H1 (cell line): Measurements from ENCODE around the gene IQCM. TPM values are rescaled to one million over a fixed set of nuclear protein-coding genes. Genes with fewer than 3 reads are reported as not detected.
A peak's percentile ranks its signal among the peaks of the same experiment; 100 is the strongest.

Experiments used
- CTCF ChIA-PET: fragments of 300-600 bp; sonication (Branson Sonifier 250); formaldehyde crosslinking; loops from one replicate; lab custom pipeline; 2021; ENCODE audit not compliant: partially characterized antibody; lab: Charles Lee
- POLR2A ChIA-PET: fragments of 300-600 bp; sonication (Branson Sonifier 250); formaldehyde crosslinking; loops from one replicate; lab custom pipeline; 2021; ENCODE audit warnings: inconsistent platforms; ENCODE audit not compliant: partially characterized antibody; lab: Charles Lee
- DNase-seq, 2 experiments: peaks; one replicate each; pipeline versions ENCODE4 v3.0.0 to v3.0.0-alpha.2; 2010 to 2022; ENCODE audit warnings: low spot score in 2 of 2, low read depth in 1 of 2, mixed read lengths in 1 of 2
- FAIRE-seq: peaks from 2 replicates; lab custom pipeline; 2011; peaks lifted over from hg19 to GRCh38; lab: Jason Lieb, UNC
- H2AFZ ChIP-seq: 2 replicates; pipeline ENCODE4 v1.8.1; 2012; ENCODE audit warnings: low read length, inconsistent platforms
- H2AK5ac ChIP-seq: 2 replicates; pipeline ENCODE4 v1.6.1; 2013; ENCODE audit warnings: low read depth, low read length
- H2BK120ac ChIP-seq: replicated peaks from 2 replicates; pipeline ENCODE3; 2013; ENCODE audit warnings: low read depth, low read length, inconsistent platforms
- H2BK12ac ChIP-seq: 2 replicates; pipeline ENCODE4 v1.6.1; 2013; ENCODE audit warnings: low read depth, low read length
- H2BK15ac ChIP-seq: 2 replicates; pipeline ENCODE4 v1.6.1; 2013; ENCODE audit warnings: low read length
- H2BK20ac ChIP-seq: 2 replicates; pipeline ENCODE4 v1.6.1; 2013; ENCODE audit warnings: low read length
- H2BK5ac ChIP-seq: 2 replicates; pipeline ENCODE4 v1.6.1; 2013; ENCODE audit warnings: low read depth, low read length
- H3K14ac ChIP-seq: 2 replicates; pipeline ENCODE4 v1.6.1; 2013; ENCODE audit warnings: inconsistent platforms; ENCODE audit not compliant: insufficient read length
- H3K18ac ChIP-seq: 2 replicates; pipeline ENCODE4 v1.6.1; 2013; ENCODE audit warnings: low read length; ENCODE audit errors: extremely low read depth
- H3K23ac ChIP-seq: 2 replicates; pipeline ENCODE4 v1.6.1; 2013; ENCODE audit warnings: inconsistent platforms; ENCODE audit not compliant: insufficient read length
- H3K23me2 ChIP-seq: 2 replicates; pipeline ENCODE4 v1.6.1; 2013; ENCODE audit warnings: low read depth, low read length
- H3K27ac ChIP-seq: 2 replicates; pipeline ENCODE4 v1.6.1; 2011; ENCODE audit warnings: low read depth, low read length, inconsistent platforms
- H3K27me3 ChIP-seq, 4 experiments: replicated peaks in 1 of 4; 1 replicate in 1 of 4; 2 replicates in 3 of 4; pipeline versions ENCODE4 v1.6.1 to v1.8.1; 2011 to 2013; ENCODE audit warnings: low read length in 3 of 4, mild to moderate bottlenecking in 3 of 4, inconsistent platforms in 2 of 4, mixed read lengths in 2 of 4, moderate library complexity in 1 of 4; ENCODE audit not compliant: control insufficient read depth in 3 of 4, insufficient read depth in 3 of 4; ENCODE audit errors: extremely low read depth in 1 of 4
- H3K36me3 ChIP-seq, 4 experiments: 2 replicates each; pipeline versions ENCODE4 v1.6.1 to v1.8.1; 2011 to 2013; ENCODE audit warnings: mild to moderate bottlenecking in 4 of 4, low read length in 3 of 4, moderate library complexity in 2 of 4, control low read depth in 1 of 4, inconsistent platforms in 1 of 4; ENCODE audit not compliant: insufficient read depth in 4 of 4, control insufficient read depth in 2 of 4
- H3K4ac ChIP-seq: replicated peaks from 2 replicates; pipeline ENCODE3; 2013; ENCODE audit warnings: low read length, low read depth, mixed read lengths, inconsistent platforms; ENCODE audit not compliant: insufficient read length
- H3K4me1 ChIP-seq, 4 experiments: replicated peaks in 1 of 4; 1 replicate in 1 of 4; 2 replicates in 3 of 4; pipeline versions ENCODE4 v1.6.1 to v1.8.1; 2011 to 2013; ENCODE audit warnings: low read length in 3 of 4, inconsistent platforms in 2 of 4, mixed read lengths in 1 of 4; ENCODE audit not compliant: insufficient read depth in 4 of 4, control insufficient read depth in 3 of 4
- H3K4me2 ChIP-seq, 2 experiments: 2 replicates each; pipeline versions ENCODE4 v1.6.1 to v1.8.1; 2011 to 2013; ENCODE audit warnings: low read depth in 2 of 2, low read length in 2 of 2, control low read depth in 1 of 2, inconsistent platforms in 1 of 2, mild to moderate bottlenecking in 1 of 2; ENCODE audit not compliant: insufficient read depth in 1 of 2
- H3K4me3 ChIP-seq, 4 experiments: fragments of 200-600, 300-600 bp in 1 of 4; sonication (generic), shearing (Covaris generic), sonication (Bioruptor Twin) in 1 of 4; 2 replicates each; pipeline versions ENCODE4 v1.5.1 to v1.8.1; 2011 to 2016; ENCODE audit warnings: low read length in 4 of 4, low read depth in 3 of 4, control low read depth in 2 of 4, inconsistent platforms in 2 of 4, mild to moderate bottlenecking in 2 of 4, mixed read lengths in 1 of 4, moderate library complexity in 1 of 4; ENCODE audit not compliant: insufficient read depth in 2 of 4; ENCODE audit errors: extremely low read depth in 1 of 4
- H3K56ac ChIP-seq: replicated peaks from 2 replicates; pipeline ENCODE3; 2013; ENCODE audit warnings: low read depth, mild to moderate bottlenecking, mixed read lengths, low read length, inconsistent platforms; ENCODE audit not compliant: insufficient read length
- H3K79me1 ChIP-seq: 2 replicates; pipeline ENCODE4 v1.6.1; 2013; ENCODE audit warnings: low read depth, low read length, control low read depth
- H3K79me2 ChIP-seq, 2 experiments: 2 replicates each; pipeline versions ENCODE4 v1.6.1 to v1.8.1; 2012 to 2013; ENCODE audit warnings: low read length in 2 of 2, mild to moderate bottlenecking in 2 of 2, inconsistent platforms in 1 of 2; ENCODE audit not compliant: insufficient read depth in 2 of 2, control insufficient read depth in 1 of 2
- H3K9ac ChIP-seq, 4 experiments: replicated peaks in 1 of 4; 1 replicate in 1 of 4; 2 replicates in 3 of 4; pipeline versions ENCODE4 v1.6.1 to v1.8.1; 2011 to 2013; ENCODE audit warnings: low read depth in 3 of 4, low read length in 3 of 4, control low read depth in 2 of 4, mild to moderate bottlenecking in 2 of 4, moderate library complexity in 2 of 4, inconsistent platforms in 1 of 4; ENCODE audit errors: extremely low read depth in 1 of 4
- H3K9me3 ChIP-seq, 2 experiments: 2 replicates each; pipeline versions ENCODE4 v1.6.1 to v1.8.1; 2012 to 2013; ENCODE audit warnings: mild to moderate bottlenecking in 2 of 2, moderate library complexity in 2 of 2, control low read depth in 1 of 2, inconsistent platforms in 1 of 2, low read depth in 1 of 2, low read length in 1 of 2, mixed read lengths in 1 of 2; ENCODE audit not compliant: insufficient read depth in 2 of 2
- H4K20me1 ChIP-seq, 2 experiments: replicated peaks in 1 of 2; 2 replicates each; pipeline versions ENCODE3 to v1.8.1; 2011 to 2013; ENCODE audit warnings: inconsistent platforms in 2 of 2, low read length in 2 of 2, mild to moderate bottlenecking in 1 of 2; ENCODE audit not compliant: insufficient read depth in 2 of 2, control insufficient read depth in 1 of 2
- H4K5ac ChIP-seq: 2 replicates; pipeline ENCODE4 v1.6.1; 2013; ENCODE audit warnings: low read length, low read depth, mixed read lengths, inconsistent platforms; ENCODE audit not compliant: insufficient read length
- H4K8ac ChIP-seq: 2 replicates; pipeline ENCODE4 v1.8.0; 2013; ENCODE audit warnings: mild to moderate bottlenecking, moderate library complexity, low read length, inconsistent platforms; ENCODE audit not compliant: insufficient read depth; ENCODE audit errors: extremely low read depth
- H4K91ac ChIP-seq: replicated peaks from 2 replicates; pipeline ENCODE3; 2013; ENCODE audit warnings: low read length, mixed read lengths, inconsistent platforms; ENCODE audit not compliant: insufficient read length
- ASH2L ChIP-seq: fragments of 200-600, 300-600 bp; sonication (generic); IDR thresholded peaks from one replicate; pipeline ENCODE4 v1.7.1; 2017; ENCODE audit warnings: low read length
- BCL11A ChIP-seq, 2 experiments: IDR thresholded peaks; one replicate each; pipeline ENCODE4 v1.6.1; 2011; ENCODE audit warnings: low read depth in 2 of 2, low read length in 2 of 2, mild to moderate bottlenecking in 2 of 2
- JUND ChIP-seq: IDR thresholded peaks from 2 replicates; pipeline ENCODE4 v1.6.1; 2011; ENCODE audit warnings: mild to moderate bottlenecking, improper control_type of control experiment, low read length
- NANOG ChIP-seq: IDR thresholded peaks from 2 replicates; pipeline ENCODE4 v1.6.1; 2011; ENCODE audit warnings: low read length, low read depth, mild to moderate bottlenecking, inconsistent platforms; ENCODE audit not compliant: insufficient read depth, poor library complexity, severe bottlenecking
- RFX5 ChIP-seq: IDR thresholded peaks from 2 replicates; pipeline ENCODE4 v1.6.1; 2011; ENCODE audit warnings: low read depth, low read length, improper control_type of control experiment, borderline replicate concordance
- RXRA ChIP-seq: IDR thresholded peaks from 2 replicates; pipeline ENCODE4 v1.6.1; 2011; ENCODE audit warnings: low read depth, mild to moderate bottlenecking, low read length, moderate library complexity; ENCODE audit not compliant: insufficient read depth
- SIRT6 ChIP-seq: IDR thresholded peaks from one replicate; pipeline ENCODE4 v1.7.1; 2012; ENCODE audit warnings: low read length, inconsistent platforms
- SP2 ChIP-seq: IDR thresholded peaks from 2 replicates; pipeline ENCODE4 v1.6.1; 2012; ENCODE audit warnings: mild to moderate bottlenecking, low read length, inconsistent platforms
- SP4 ChIP-seq: IDR thresholded peaks from 2 replicates; pipeline ENCODE4 v1.6.1; 2012; ENCODE audit warnings: low read length, inconsistent platforms
- ZNF274 ChIP-seq: IDR thresholded peaks from 2 replicates; pipeline ENCODE4 v1.7.0; 2012; ENCODE audit warnings: low read length, borderline replicate concordance; ENCODE audit errors: extremely low read depth
- WGBS, 2 experiments: shearing (Covaris generic) in 1 of 2; methylation state at CpG; one replicate each; pipeline versions ENCODE4 v1.1.6 to v1.1.7; 2013 to 2015; ENCODE audit warnings: low lambda C conversion rate in 2 of 2, mixed read lengths in 2 of 2, inconsistent platforms in 1 of 2, low coverage in 1 of 2, missing lambda C conversion rate in 1 of 2; ENCODE audit not compliant: insufficient replicate concordance in 2 of 2, insufficient coverage in 1 of 2, insufficient read length in 1 of 2; ENCODE audit errors: extremely low coverage in 1 of 2, missing lambda C conversion rate in 1 of 2; 5-methylcytosine and 5-hydroxymethylcytosine counted together
- polyA plus RNA-seq, 7 experiments: library from polyadenylated mRNA; depleted of rRNA in 3 of 7; stranded (reverse) in 5 of 7; unstranded in 2 of 7; fragments of >200 nt in 5 of 7; fragments of 200-250 nt in 2 of 7; gene quantifications; 1 replicate in 5 of 7; 2 replicates in 1 of 7; 4 replicates in 1 of 7; pipeline versions ENCODE4 v1.2.1 to v1.2.3, GENCODE V29; 2011 to 2013; ENCODE audit warnings: missing spikeins in 2 of 7, mixed read lengths in 2 of 7
- total RNA-seq: library from RNA; stranded (reverse); fragmentation: NEBNext Ultra II Directional; extraction: Animal tissue kit (Norgen Biotek cat#: 25700); gene quantifications from 2 replicates; pipeline ENCODE4 v1.2.1, GENCODE V29; 2021
- TF ChIP-seq, protein P1 (sequence below): IDR thresholded peaks from 2 replicates; pipeline ENCODE4 v1.6.1; 2011; ENCODE audit warnings: low read depth, mild to moderate bottlenecking, low read length; ENCODE audit not compliant: insufficient read depth
- TF ChIP-seq, protein P2 (sequence below), 3 experiments: IDR thresholded peaks; 1 replicate in 2 of 3; 2 replicates in 1 of 3; pipeline versions ENCODE4 v1.5.1 to v1.6.1; 2011; ENCODE audit warnings: low read length in 3 of 3, mild to moderate bottlenecking in 3 of 3, inconsistent platforms in 2 of 3, low read depth in 1 of 3, moderate library complexity in 1 of 3; ENCODE audit not compliant: insufficient read depth in 1 of 3; ENCODE audit errors: control extremely low read depth in 1 of 3

The IQCM gene
- total and polyA plus RNA-seq, 2 of the 8 experiments (the other 6 are each of a cell fraction or from before 2014, with no cell fraction given): not detected

DNA sequence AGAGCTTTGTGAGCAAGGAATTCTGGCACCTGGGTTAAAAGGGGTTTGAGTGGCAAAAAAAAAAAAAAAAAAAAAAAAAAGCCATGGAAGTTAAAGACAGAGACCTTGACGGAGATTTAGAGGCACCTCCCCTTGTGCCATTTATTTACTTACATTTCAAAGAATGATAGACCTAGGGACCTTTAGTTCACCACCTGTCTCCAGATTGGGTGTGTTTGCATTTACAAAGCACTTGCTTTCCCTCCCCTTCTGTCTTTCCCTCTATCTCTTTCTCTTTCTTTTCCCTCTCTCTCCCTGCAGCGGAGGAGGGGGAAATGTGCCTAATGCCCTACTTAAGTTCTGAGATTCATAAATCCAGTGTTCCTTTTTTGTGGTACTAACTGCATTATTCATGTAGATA is 116.0 kb downstream of the IQCM start:
- Histone ChIP-seq H3K4me2 (peak overlapping the region in 1 of 2 experiments; percentile 12; a peak in 1 of 4 replicates), H3K14ac (no peak overlapping the region), H3K23ac (no peak overlapping the region), H4K5ac (no peak overlapping the region), H3K23me2 (no peaks in the 10 kb centered on the region), H2BK20ac (no peak overlapping the region), H3K9me3 (no peaks in the 10 kb centered on the region), H3K9ac (no peak overlapping the region), H3K79me1 (no peaks in the 10 kb centered on the region), H4K20me1 (no peaks in the 10 kb centered on the region), H3K4me3 (no peak overlapping the region), H2AK5ac (no peak overlapping the region), H4K91ac (no peak overlapping the region), H3K18ac (no peak overlapping the region), H3K27me3 (no peaks in the 10 kb centered on the region), H2BK15ac (no peak overlapping the region), H2AFZ (no peak overlapping the region), H2BK12ac (no peak overlapping the region), H2BK5ac (no peak overlapping the region), H3K4ac (no peak overlapping the region), H4K8ac (no peak overlapping the region), H3K36me3 (no peaks in the 10 kb centered on the region), H3K4me1 (0 out of 7 replicates have a peak, but pooled peaks cover 0 to 2% (median 0%) of the 10 kb centered on the region in 4 experiments), H3K56ac (no peak overlapping the region), H2BK120ac (no peak overlapping the region), H3K27ac (no peak overlapping the region), H3K79me2 (no peaks in the 10 kb centered on the region)
- FAIRE-seq (no peak), DNase-seq (no peak)
- 77% methylated on average over 2 of the region's 2 CpGs; no CpG with 5 or more reads in 1 of the 2 experiments for WGBS, 2 experiments
- ChIA-PET CTCF (interaction anchor here (1.1 to 1.9 kb wide), 2 partner anchors 8 to 9 kb away, joined by 3 to 5 read pairs; no protein-coding TSS in a partner anchor), POLR2A (no interaction called here)
- TF ChIP-seq SP2 (no peak), JUND (no peak), RXRA (no peak), BCL11A (IDR thresholded peaks at IDR 0.05; ENCODE audit: low read depth in 2 of 2, low read length in 2 of 2) (no peak), RFX5 (no peak), SP4 (no peak), SIRT6 (no peak), NANOG (no peak), ZNF274 (no peak), ASH2L (no peak)
- TF ChIP-seq, protein P1, sequence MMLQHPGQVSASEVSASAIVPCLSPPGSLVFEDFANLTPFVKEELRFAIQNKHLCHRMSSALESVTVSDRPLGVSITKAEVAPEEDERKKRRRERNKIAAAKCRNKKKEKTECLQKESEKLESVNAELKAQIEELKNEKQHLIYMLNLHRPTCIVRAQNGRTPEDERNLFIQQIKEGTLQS: no peak
- TF ChIP-seq, protein P2, sequence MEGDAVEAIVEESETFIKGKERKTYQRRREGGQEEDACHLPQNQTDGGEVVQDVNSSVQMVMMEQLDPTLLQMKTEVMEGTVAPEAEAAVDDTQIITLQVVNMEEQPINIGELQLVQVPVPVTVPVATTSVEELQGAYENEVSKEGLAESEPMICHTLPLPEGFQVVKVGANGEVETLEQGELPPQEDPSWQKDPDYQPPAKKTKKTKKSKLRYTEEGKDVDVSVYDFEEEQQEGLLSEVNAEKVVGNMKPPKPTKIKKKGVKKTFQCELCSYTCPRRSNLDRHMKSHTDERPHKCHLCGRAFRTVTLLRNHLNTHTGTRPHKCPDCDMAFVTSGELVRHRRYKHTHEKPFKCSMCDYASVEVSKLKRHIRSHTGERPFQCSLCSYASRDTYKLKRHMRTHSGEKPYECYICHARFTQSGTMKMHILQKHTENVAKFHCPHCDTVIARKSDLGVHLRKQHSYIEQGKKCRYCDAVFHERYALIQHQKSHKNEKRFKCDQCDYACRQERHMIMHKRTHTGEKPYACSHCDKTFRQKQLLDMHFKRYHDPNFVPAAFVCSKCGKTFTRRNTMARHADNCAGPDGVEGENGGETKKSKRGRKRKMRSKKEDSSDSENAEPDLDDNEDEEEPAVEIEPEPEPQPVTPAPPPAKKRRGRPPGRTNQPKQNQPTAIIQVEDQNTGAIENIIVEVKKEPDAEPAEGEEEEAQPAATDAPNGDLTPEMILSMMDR (IDR thresholded peaks at IDR 0.05; ENCODE audit: control extremely low read depth in 1 of 3, insufficient read depth in 1 of 3, low read depth in 1 of 3, low read length in 3 of 3): no peak
